AG04449 (cell line): ENCODE results near the gene ARX.

Experiments
- CTCF ChIA-PET: fragments of 350-600 bp; formaldehyde crosslinking; extraction: SDS; loops from one replicate; lab custom pipeline; 2021; ENCODE audit warnings: antibody characterized with exemption; lab: Yijun Ruan, JAX
- POLR2A ChIA-PET: fragments of 400-600, 350-600 bp; formaldehyde crosslinking; extraction: SDS; loops from one replicate; lab custom pipeline; 2020; ENCODE audit warnings: antibody characterized with exemption, inconsistent platforms; lab: Yijun Ruan, JAX
- DNase-seq: peaks from one replicate; pipeline ENCODE4 v3.0.0-alpha.2; 2010; ENCODE audit warnings: low read depth, low spot score
- H3K4me3 ChIP-seq: 2 replicates; pipeline ENCODE4 v1.5.1; 2011; ENCODE audit warnings: low read depth, mild to moderate bottlenecking, control low read depth, low read length
- CTCF ChIP-seq: IDR thresholded peaks from one replicate; pipeline ENCODE4 v1.5.1; 2011; ENCODE audit warnings: mild to moderate bottlenecking, moderate library complexity, low read length, control low read depth, inconsistent platforms; ENCODE audit not compliant: insufficient read depth; ENCODE audit errors: missing control alignments

The ARX gene

GRCh38 chrX:25025615-25026014, 9.8 kb upstream of the ARX start:
- H3K4me3 ChIP-seq: no peak overlapping the region
- ChIA-PET POLR2A (no interaction called here), CTCF (no interaction called here)
- no peak for DNase-seq
- no peak for TF ChIP-seq CTCF

- no peak overlapping the region for H3K4me3 ChIP-seq
- no peak for DNase-seq
- ChIA-PET POLR2A (no interaction called here), CTCF (no interaction called here)
- no peak for TF ChIP-seq CTCF
These were observed 8.1 kb upstream of the ARX start for GRCh38 chrX:25023908-25024307.

GRCh38 chrX:25022499-25023325, 6.9 kb upstream of the ARX start:
- ChIA-PET POLR2A (no interaction called here), CTCF (interaction anchor here (1.1 kb wide), 1 partner anchor 270 kb away, joined by 3 read pairs; no protein-coding TSS in a partner anchor)
- no peak overlapping the region for H3K4me3 ChIP-seq
- no peak for DNase-seq
- no peak for TF ChIP-seq CTCF

GRCh38 chrX:25020905-25021449, 5.2 kb upstream of the ARX start:
- CTCF ChIA-PET: interaction anchor here (0.9 to 2.5 kb wide), 4 partner anchors 10 to 182 kb away, joined by 3 to 19 read pairs (median 4); no protein-coding TSS in a partner anchor
- H3K4me3 ChIP-seq: no peak overlapping the region
- DNase-seq: no peak
- POLR2A ChIA-PET: no interaction called here
- TF ChIP-seq CTCF: peak; percentile 52

- CTCF ChIA-PET: interaction anchor here (0.9 to 2.5 kb wide), 4 partner anchors 9 to 181 kb away, joined by 3 to 19 read pairs (median 4); no protein-coding TSS in a partner anchor
- DNase-seq: no peak
- H3K4me3 ChIP-seq: no peak overlapping the region
- TF ChIP-seq CTCF: no peak
- POLR2A ChIA-PET: no interaction called here
These were observed 4.7 kb upstream of the ARX start for GRCh38 chrX:25020391-25020904.
